Fibroblast of upper back skin (primary cell): ENCODE data around the gene FGGY.
A peak's percentile ranks its signal among the peaks of the same experiment; 100 is the strongest.
"Not testable (repeated sequence)": the region's sequence is repeated elsewhere in the genome, so short reads cannot be mapped to it uniquely, and the experiment has no call there.

ENCODE experiments used
- DNase-seq: peaks from one replicate; pipeline ENCODE4 v3.0.0-alpha.2; 2013

Gene FGGY

GRCh38 chr1:59714966-59715365 lies 418.1 kb downstream of the FGGY start:
- no peak for DNase-seq

GRCh38 chr1:59716832-59717231 lies 419.9 kb downstream of the FGGY start:
- no peak for DNase-seq

- DNase-seq: no peak
Measured at GRCh38 chr1:59718064-59718988, 421.4 kb downstream of the FGGY start.

GRCh38 chr1:59718989-59719360 lies 422.1 kb downstream of the FGGY start:
- no peak for DNase-seq

GRCh38 chr1:59720326-59721115 lies 423.6 kb downstream of the FGGY start:
- DNase-seq: no peak

- DNase-seq: peak; percentile 95
Measured at GRCh38 chr1:59730302-59730701, 433.4 kb downstream of the FGGY start.

GRCh38 chr1:59730759-59731478 lies 434.0 kb downstream of the FGGY start:
- peak; percentile 98 for DNase-seq

DNA sequence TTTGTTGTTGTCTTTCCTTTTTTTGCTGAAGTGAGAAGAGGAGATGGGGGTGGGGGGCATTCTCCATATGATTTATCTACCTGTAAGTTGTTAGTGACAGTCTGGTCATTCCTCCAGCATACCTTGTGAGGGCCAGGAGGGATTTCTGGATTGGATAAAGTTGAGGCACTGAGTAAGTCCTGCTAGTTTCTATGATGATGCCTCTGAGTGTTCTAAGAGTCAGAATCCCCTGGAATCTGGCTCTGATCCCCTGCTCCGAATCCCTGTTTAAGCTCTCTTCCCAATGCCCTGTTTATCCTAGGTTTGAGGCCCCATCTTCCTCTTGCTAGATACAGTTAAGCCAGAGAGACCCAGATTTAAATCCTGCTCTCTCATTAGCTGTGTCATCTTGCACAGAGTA lies 434.7 kb downstream of the FGGY start:
- peak; percentile 61 for DNase-seq

GRCh38 chr1:59732214-59732955 lies 435.5 kb downstream of the FGGY start:
- DNase-seq: no peak

DNA sequence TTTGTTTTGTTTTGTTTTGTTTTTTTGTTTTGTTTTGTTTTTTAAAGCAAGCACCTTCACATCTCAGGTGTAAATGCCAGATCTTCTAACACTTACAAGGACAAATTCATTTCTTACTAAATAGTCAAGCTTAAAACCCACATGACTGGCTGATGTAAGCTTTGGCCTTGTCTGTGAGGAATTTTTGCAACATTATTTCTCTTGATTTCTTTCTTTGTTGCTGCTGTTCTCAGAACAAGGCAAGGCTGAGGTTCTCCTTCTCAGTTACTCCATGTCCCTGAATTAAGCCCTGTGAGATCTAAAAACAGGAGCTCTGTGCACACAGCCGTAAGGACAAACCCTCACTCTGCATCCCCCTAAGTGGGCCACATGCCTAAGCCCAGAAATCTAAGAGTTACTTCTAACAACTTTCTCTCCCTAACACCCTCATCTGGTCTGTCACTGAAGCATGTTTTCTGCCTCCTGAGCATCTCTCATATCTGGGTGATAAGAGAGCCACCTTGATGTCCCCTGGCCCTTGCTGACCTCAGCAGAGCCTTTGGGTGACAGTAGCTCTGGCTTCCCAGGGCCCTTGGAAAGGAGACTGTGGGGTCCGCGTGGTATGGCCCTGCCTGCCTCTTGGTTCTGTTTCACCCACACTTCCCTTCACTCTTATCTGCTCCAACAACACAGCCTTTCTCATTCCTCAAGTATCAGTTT lies 436.7 kb downstream of the FGGY start:
- DNase-seq: peak; percentile 32

DNA sequence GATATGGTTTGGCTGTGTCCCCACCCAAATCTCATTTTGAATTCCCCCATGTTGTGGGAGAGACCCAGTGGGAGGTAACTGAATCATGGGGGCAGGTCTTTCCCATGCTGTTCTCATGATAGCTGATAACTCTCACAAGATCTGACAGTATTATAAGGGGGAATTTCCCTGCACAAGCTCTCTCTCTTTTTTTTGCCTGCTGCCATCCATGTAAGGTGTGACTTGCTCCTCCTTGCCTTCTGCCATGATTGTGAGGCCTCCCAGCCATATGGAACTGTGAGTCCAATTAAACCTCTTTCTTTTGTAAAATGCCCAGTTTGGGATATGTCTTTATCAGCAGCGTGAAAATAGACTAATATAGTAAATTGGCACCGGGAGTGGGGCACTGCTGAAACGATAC lies 439.0 kb downstream of the FGGY start:
- DNase-seq: not testable (repeated sequence)

DNA sequence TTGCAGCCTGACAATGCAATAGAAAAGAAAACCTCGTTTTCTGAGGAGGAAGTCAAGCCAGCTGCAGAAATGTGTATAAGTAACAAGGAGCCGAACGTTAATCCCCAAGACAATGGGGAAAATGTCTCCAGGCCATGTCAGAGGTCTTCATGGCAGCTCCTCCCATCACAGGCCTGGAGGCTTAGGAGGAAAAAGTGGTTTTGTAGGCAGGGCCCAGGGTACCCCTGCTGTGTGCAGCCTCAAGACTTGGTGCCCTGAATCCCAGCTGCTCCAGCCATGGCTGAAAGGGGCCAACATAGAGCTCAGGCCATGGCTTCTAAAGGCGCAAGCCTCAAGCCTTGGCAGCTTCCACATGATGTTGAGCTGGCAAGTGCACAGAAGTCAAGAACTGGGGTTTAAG lies 439.9 kb downstream of the FGGY start:
- DNase-seq: no peak

DNA sequence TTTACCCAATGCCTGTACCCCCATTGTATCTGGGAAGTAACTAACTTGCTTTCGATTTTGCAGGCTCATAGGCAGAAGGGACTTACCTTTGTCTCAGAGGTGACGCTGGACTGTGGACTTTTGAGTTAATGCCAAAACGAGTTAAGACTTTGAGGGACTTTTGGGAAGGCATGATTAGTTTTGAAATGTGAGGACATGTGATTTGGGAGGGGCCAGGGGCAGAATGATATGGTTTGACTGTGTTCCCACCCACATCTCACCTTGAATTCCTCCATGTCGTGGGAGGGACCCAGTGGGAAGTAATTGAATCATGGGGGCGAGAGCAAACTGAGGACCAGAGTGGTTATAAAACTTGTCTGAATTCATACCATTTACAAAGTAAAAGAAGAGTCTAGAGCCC lies 440.7 kb downstream of the FGGY start:
- DNase-seq: no peak

DNA sequence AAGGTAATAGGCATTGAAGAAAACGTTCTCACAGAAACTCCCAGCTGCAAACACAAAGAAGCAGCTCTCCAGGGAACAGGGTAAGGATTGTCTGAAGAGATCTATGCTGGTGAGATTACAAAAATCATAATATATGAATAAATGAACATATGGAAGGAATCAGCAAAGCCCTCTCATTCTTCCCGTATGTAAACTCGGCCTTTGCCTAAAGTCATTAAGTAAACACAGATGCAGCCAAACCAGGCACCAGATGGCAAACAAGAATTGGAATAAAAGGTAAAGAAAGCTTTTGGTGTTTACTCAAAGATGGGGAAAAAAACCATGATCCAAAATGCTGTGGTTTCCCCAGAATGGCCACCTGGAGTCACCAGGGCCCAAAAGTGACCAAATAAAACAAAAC lies 441.3 kb downstream of the FGGY start:
- DNase-seq: peak; percentile 89

GRCh38 chr1:59738591-59739015 lies 441.7 kb downstream of the FGGY start:
- DNase-seq: peak; percentile 60

GRCh38 chr1:59739111-59739510 lies 442.2 kb downstream of the FGGY start:
- no peak for DNase-seq

DNA sequence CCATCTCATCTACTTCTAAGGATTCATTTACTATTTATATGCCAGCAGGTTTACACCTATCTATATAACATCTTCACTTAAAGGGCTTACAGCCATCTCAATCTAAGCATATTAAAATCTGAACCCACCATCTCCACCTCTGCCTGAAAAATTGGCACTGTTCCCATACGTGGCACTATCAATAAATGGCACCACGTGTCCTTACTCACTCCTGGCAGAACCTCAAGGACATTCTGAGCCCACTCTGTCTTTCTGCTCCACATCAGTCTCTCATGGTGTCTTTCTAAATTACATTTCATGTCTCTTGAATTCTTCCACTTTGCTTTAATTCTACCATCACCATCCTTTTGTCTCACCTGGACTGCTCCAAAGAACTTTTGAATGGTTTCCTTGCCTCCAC lies 445.6 kb downstream of the FGGY start:
- no peak for DNase-seq

GRCh38 chr1:59743324-59744091 lies 446.6 kb downstream of the FGGY start:
- DNase-seq: no peak

DNA sequence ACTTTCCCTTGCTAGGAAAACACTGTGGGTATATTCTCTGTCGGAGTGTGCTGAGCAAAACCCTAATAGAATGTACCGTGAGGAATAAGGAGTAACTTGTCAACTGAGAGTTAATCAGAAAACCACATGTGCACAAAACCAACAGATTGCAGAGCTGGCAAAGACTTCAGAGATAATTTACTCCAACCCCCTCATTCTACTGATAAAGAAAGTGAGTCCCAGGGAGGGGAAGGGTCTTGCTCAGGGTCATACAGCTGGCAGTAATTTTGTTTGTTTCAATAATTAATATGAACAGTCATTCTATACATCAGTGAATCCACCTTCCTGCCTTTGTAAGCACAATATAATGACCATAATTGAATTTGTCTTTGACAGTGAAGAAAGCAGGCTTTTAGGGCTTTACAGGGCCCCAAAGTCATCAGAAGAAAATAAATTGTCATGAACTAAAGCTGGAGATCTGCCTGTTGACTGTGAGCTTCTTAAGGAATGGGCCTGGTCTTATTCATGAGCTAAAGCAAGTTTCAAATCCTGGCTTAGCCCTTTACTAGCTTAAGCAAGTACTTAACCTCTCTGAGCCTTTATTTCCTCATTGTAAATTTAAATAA lies 450.6 kb downstream of the FGGY start:
- no peak for DNase-seq

- no peak for DNase-seq
Measured at GRCh38 chr1:59748123-59748522, 451.2 kb downstream of the FGGY start.
